IMR-90 (cell line): ENCODE measurements around the gene OTOA. TPM values are rescaled to one million over a fixed set of nuclear protein-coding genes. Genes with fewer than 3 reads are reported as not detected.

Experiments used
- ATAC-seq: fragments of 200-7000 bp; cut with Tn5 transposase; 2 replicates; pipeline ENCODE4 v1.9.1; 2020; ENCODE audit warnings: low read depth, mild to moderate bottlenecking, moderate library complexity
- BruUV-seq: library from RNA; stranded (reverse); fragments of 400-500 nt; replicated peaks from 2 replicates; lab custom pipeline; 2021; lab: Mats Ljungman, UMichigan
- CTCF ChIA-PET: fragments of 300-600 bp; formaldehyde crosslinking; extraction: SDS; loops from one replicate; lab custom pipeline; 2021; ENCODE audit warnings: antibody characterized with exemption; lab: Yijun Ruan, JAX
- POLR2A ChIA-PET: fragments of 300-600 bp; sonication (Branson Sonifier 250); formaldehyde crosslinking; loops from one replicate; lab custom pipeline; 2022; ENCODE audit warnings: antibody characterized with exemption; ENCODE audit not compliant: unreplicated experiment; lab: Charles Lee
- DNase-seq: peaks from one replicate; pipeline ENCODE4 v3.0.0; 2013
- H2AFZ ChIP-seq: replicated peaks from 2 replicates; pipeline ENCODE3; 2013; ENCODE audit warnings: low read length, mild to moderate bottlenecking; ENCODE audit not compliant: poor library complexity
- H2AK5ac ChIP-seq: 2 replicates; pipeline ENCODE4 v1.6.1; 2013; ENCODE audit warnings: low read depth, low read length, inconsistent platforms
- H2AK9ac ChIP-seq: replicated peaks from 2 replicates; pipeline ENCODE3; 2013; ENCODE audit warnings: mild to moderate bottlenecking, low read depth, low read length, moderate library complexity; ENCODE audit not compliant: poor library complexity
- H2BK120ac ChIP-seq: 2 replicates; pipeline ENCODE4 v1.6.1; 2013; ENCODE audit warnings: low read depth, low read length, inconsistent platforms
- H2BK15ac ChIP-seq: 3 replicates; pipeline ENCODE4 v1.6.1; 2013; ENCODE audit warnings: low read depth, low read length, inconsistent platforms
- H2BK20ac ChIP-seq: 2 replicates; pipeline ENCODE4 v1.6.1; 2013; ENCODE audit warnings: low read depth, mild to moderate bottlenecking, inconsistent platforms, low read length, moderate library complexity
- H2BK5ac ChIP-seq: 2 replicates; pipeline ENCODE4 v1.6.1; 2013; ENCODE audit warnings: mild to moderate bottlenecking, low read depth, low read length, inconsistent platforms; ENCODE audit not compliant: poor library complexity, severe bottlenecking
- H3K14ac ChIP-seq: replicated peaks from 2 replicates; pipeline ENCODE4 v1.6.1; 2013; ENCODE audit warnings: low read depth, low read length, inconsistent platforms
- H3K18ac ChIP-seq: 2 replicates; pipeline ENCODE4 v1.6.1; 2013; ENCODE audit warnings: low read depth, low read length, control low read depth
- H3K23ac ChIP-seq: 2 replicates; pipeline ENCODE4 v1.6.1; 2013; ENCODE audit warnings: low read depth, low read length, inconsistent platforms
- H3K27ac ChIP-seq: 2 replicates; pipeline ENCODE4 v1.5.1; 2013; ENCODE audit warnings: mild to moderate bottlenecking, control low read depth, low read length; ENCODE audit not compliant: insufficient read depth
- H3K27me3 ChIP-seq: 2 replicates; pipeline ENCODE4 v1.6.1; 2013; ENCODE audit warnings: low read length; ENCODE audit not compliant: control insufficient read depth, insufficient read depth
- H3K36me3 ChIP-seq: 2 replicates; pipeline ENCODE4 v1.6.1; 2013; ENCODE audit warnings: low read length, mixed read lengths; ENCODE audit not compliant: control insufficient read depth, insufficient read depth
- H3K4ac ChIP-seq: 2 replicates; pipeline ENCODE4 v1.6.1; 2013; ENCODE audit warnings: low read depth, low read length, inconsistent platforms
- H3K4me1 ChIP-seq: 2 replicates; pipeline ENCODE4 v1.6.1; 2013; ENCODE audit warnings: low read length, mixed read lengths; ENCODE audit not compliant: control insufficient read depth, insufficient read depth
- H3K4me2 ChIP-seq: 2 replicates; pipeline ENCODE4 v1.6.1; 2013; ENCODE audit warnings: low read depth, mild to moderate bottlenecking, control low read depth, low read length, moderate library complexity
- H3K4me3 ChIP-seq: 2 replicates; pipeline ENCODE4 v1.5.1; 2013; ENCODE audit warnings: low read depth, mild to moderate bottlenecking, control low read depth, low read length, moderate library complexity; ENCODE audit not compliant: insufficient read depth
- H3K56ac ChIP-seq: 2 replicates; pipeline ENCODE4 v1.6.1; 2013; ENCODE audit warnings: low read length, inconsistent platforms; ENCODE audit not compliant: insufficient read depth; ENCODE audit errors: extremely low read depth
- H3K79me1 ChIP-seq, 2 experiments: 2 replicates each; pipeline ENCODE4 v1.6.1; 2013; ENCODE audit warnings: low read length in 2 of 2, inconsistent platforms in 1 of 2, low read depth in 1 of 2
- H3K9ac ChIP-seq: 2 replicates; pipeline ENCODE4 v1.6.1; 2013; ENCODE audit warnings: low read depth, low read length, control low read depth
- H3K9me1 ChIP-seq: 2 replicates; pipeline ENCODE4 v1.6.1; 2013; ENCODE audit warnings: low read length, inconsistent platforms; ENCODE audit not compliant: insufficient read depth
- H3K9me3 ChIP-seq: 2 replicates; pipeline ENCODE4 v1.6.1; 2013; ENCODE audit warnings: low read length; ENCODE audit not compliant: control insufficient read depth, insufficient read depth
- H4K20me1 ChIP-seq: 2 replicates; pipeline ENCODE4 v1.6.1; 2013; ENCODE audit warnings: low read length, inconsistent platforms; ENCODE audit not compliant: insufficient read depth
- H4K5ac ChIP-seq: 2 replicates; pipeline ENCODE4 v1.6.1; 2013; ENCODE audit warnings: mild to moderate bottlenecking, low read depth, low read length, control low read depth
- H4K8ac ChIP-seq, 2 experiments: 2 replicates each; pipeline ENCODE4 v1.6.1; 2013; ENCODE audit warnings: low read depth in 2 of 2, low read length in 2 of 2, control low read depth in 1 of 2, inconsistent platforms in 1 of 2
- H4K91ac ChIP-seq: 2 replicates; pipeline ENCODE4 v1.6.1; 2013; ENCODE audit warnings: low read depth, low read length, inconsistent platforms; ENCODE audit not compliant: insufficient read depth
- BHLHE40 ChIP-seq: fragments of 150-350 bp; IDR thresholded peaks from 2 replicates; pipeline ENCODE4 v1.6.1; 2016; ENCODE audit warnings: mild to moderate bottlenecking, low read depth, low read length
- CHD1 ChIP-seq: IDR thresholded peaks from 2 replicates; pipeline ENCODE4 v1.6.1; 2012; ENCODE audit warnings: low read depth, low read length, improper control_type of control experiment
- CTCF ChIP-seq: conservative IDR thresholded peaks from 2 replicates; pipeline ENCODE4 v1.5.1; 2012; ENCODE audit warnings: mild to moderate bottlenecking, low read depth, low read length, improper control_type of control experiment
- ELK1 ChIP-seq: fragments of 150-350 bp; IDR thresholded peaks from 2 replicates; pipeline ENCODE4 v1.6.1; 2016; ENCODE audit warnings: low read depth, mild to moderate bottlenecking, low read length, moderate library complexity, borderline replicate concordance
- FOS ChIP-seq: fragments of 150-350 bp; IDR thresholded peaks from 2 replicates; pipeline ENCODE4 v1.6.1; 2016; ENCODE audit warnings: low read depth, low read length
- MAFK ChIP-seq: IDR thresholded peaks from 2 replicates; pipeline ENCODE4 v1.6.1; 2012; ENCODE audit warnings: low read depth, low read length, improper control_type of control experiment
- MAZ ChIP-seq: IDR thresholded peaks from 2 replicates; pipeline ENCODE4 v1.6.1; 2012; ENCODE audit warnings: low read depth, mild to moderate bottlenecking, low read length, improper control_type of control experiment, moderate library complexity, borderline replicate concordance
- MXI1 ChIP-seq: IDR thresholded peaks from 2 replicates; pipeline ENCODE4 v1.6.1; 2012; ENCODE audit warnings: low read depth, mild to moderate bottlenecking, low read length, moderate library complexity, borderline replicate concordance
- NFE2L2 ChIP-seq: fragments of 150-350 bp; IDR thresholded peaks from 2 replicates; pipeline ENCODE4 v1.6.1; 2016; ENCODE audit warnings: low read depth, mild to moderate bottlenecking, low read length
- POLR2A ChIP-seq: IDR thresholded peaks from 2 replicates; pipeline ENCODE4 v1.6.1; 2012; ENCODE audit warnings: mild to moderate bottlenecking, low read depth, low read length
- RCOR1 ChIP-seq: IDR thresholded peaks from 2 replicates; pipeline ENCODE4 v1.6.1; 2012; ENCODE audit warnings: mild to moderate bottlenecking, low read length, improper control_type of control experiment; ENCODE audit not compliant: insufficient replicate concordance
- SMC3 ChIP-seq: fragments of 150-350 bp; IDR thresholded peaks from 2 replicates; pipeline ENCODE4 v1.6.1; 2016; ENCODE audit warnings: low read depth, mild to moderate bottlenecking, antibody characterized with exemption, low read length, moderate library complexity
- USF2 ChIP-seq: fragments of 150-350 bp; IDR thresholded peaks from 2 replicates; pipeline ENCODE4 v1.6.1; 2017; ENCODE audit warnings: mild to moderate bottlenecking, antibody characterized with exemption, low read length, low read depth
- WGBS, 2 experiments: methylation state at CpG; one replicate each; pipeline versions ENCODE4 v1.1.5 to v1.1.7; 2013; ENCODE audit warnings: missing lambda C conversion rate in 2 of 2; ENCODE audit not compliant: insufficient read length in 1 of 2; ENCODE audit errors: extremely low coverage in 2 of 2; 5-methylcytosine and 5-hydroxymethylcytosine counted together
- dilution Hi-C: fragments of 300-500 bp; cut with HindIII; formaldehyde crosslinking; loops from one replicate; pipeline ENCODE4 v1.14.3; 2018; ENCODE audit warnings: low sequenced_read_pairs; ENCODE audit not compliant: unreplicated experiment
- in situ Hi-C: fragments of 300-500 bp; cut with MboI; formaldehyde crosslinking; loops from 3 replicates; pipeline ENCODE4 v1.14.3; 2019; ENCODE audit warnings: low sequenced_read_pairs, inconsistent platforms, mixed read lengths
- intact Hi-C: fragments of 100-400 bp; cut with micrococcal nuclease; formaldehyde crosslinking; loops from 2 replicates; pipeline ENCODE4 v1.10.0; 2022
- polyA plus RNA-seq, 3 experiments: library from polyadenylated mRNA; depleted of rRNA; stranded (reverse); fragments of >200 nt; gene quantifications; 2 replicates each; pipeline ENCODE4 v1.2.3, GENCODE V29; 2012; ENCODE audit warnings: low replicate concordance in 1 of 3
- total RNA-seq: library from RNA; depleted of rRNA; stranded (reverse); fragments of >200 nt; gene quantifications from 2 replicates; pipeline ENCODE4 v1.2.3, GENCODE V29; 2012

OTOA gene
- total and polyA plus RNA-seq, 2 of the 4 experiments (the other 2 are of a cell fraction): 0.02 TPM; not detected in 1

GRCh38 chr16:21619765-21620425, 43.9 kb upstream of the OTOA start:
- POLR2A ChIA-PET: interaction anchor here (0.6 kb wide), 1 partner anchor 18 kb away, joined by 3 read pairs; no protein-coding TSS in a partner anchor
- no peaks in the 10 kb centered on the region for H3K4me1 ChIP-seq
- H3K27me3 ChIP-seq: no peaks in the 10 kb centered on the region
- CTCF ChIA-PET: no interaction called here
- no peaks in the 10 kb centered on the region for H3K9me1 ChIP-seq
- H3K14ac ChIP-seq: no peak overlapping the region
- H2AFZ ChIP-seq: no peak overlapping the region
- no peak overlapping the region for H2BK15ac ChIP-seq
- dilution Hi-C loops (no loop called here), in situ Hi-C loops (no loop called here), intact Hi-C loops (loop anchor here (2.0 kb wide), 1 partner anchor 15 kb away; no protein-coding TSS in a partner anchor)
- no peak overlapping the region for H3K23ac ChIP-seq
- H3K79me1 ChIP-seq: peaks cover 33 to 51% of the 10 kb centered on the region in 2 experiments
- DNase-seq (no peak), ATAC-seq (no peak)
- H3K4me3 ChIP-seq: no peak overlapping the region
- H4K91ac ChIP-seq: no peak overlapping the region
- H4K5ac ChIP-seq: peak overlapping the region; percentile 43; the same call in 1 of the 2 replicates
- BruUV-seq: no TSS peak
- no peak overlapping the region for H2BK20ac ChIP-seq
- no peaks in the 10 kb centered on the region for H3K9me3 ChIP-seq
- H3K56ac ChIP-seq: no peak overlapping the region
- H2BK120ac ChIP-seq: no peak overlapping the region
- H3K27ac ChIP-seq: no peak overlapping the region
- TF ChIP-seq NFE2L2 (no peak), CTCF (no peak), MXI1 (no peak), USF2 (no peak), FOS (no peak), POLR2A (no peak), ELK1 (no peak), MAFK (no peak), MAZ (no peak), BHLHE40 (no peak), CHD1 (no peak), SMC3 (no peak), RCOR1 (no peak)
- peaks cover 5% of the 10 kb centered on the region for H3K36me3 ChIP-seq
- no peak overlapping the region for H2AK5ac ChIP-seq
- H3K4me2 ChIP-seq: no peak overlapping the region
- H3K18ac ChIP-seq: no peak overlapping the region
- H2AK9ac ChIP-seq: no peak overlapping the region
- no peak overlapping the region for H3K9ac ChIP-seq
- no peak overlapping the region for H3K4ac ChIP-seq
- no peak overlapping the region for H2BK5ac ChIP-seq
- no peak overlapping the region for H4K8ac ChIP-seq
- H4K20me1 ChIP-seq: 0 out of 2 replicates have a peak, but pooled peaks cover 3% of the 10 kb centered on the region
- WGBS, 2 experiments: no CpG with 5 or more reads among the region's 4 CpGs
